ENCODE data around the gene STXBP6. TPM values are rescaled to one million over a fixed set of nuclear protein-coding genes. Genes with fewer than 3 reads are reported as not detected.

Gene STXBP6
- total and polyA plus RNA-seq, 2 of the 13 experiments (the other 11 are each of a cell fraction or from before 2014, with no cell fraction given): 35.3 to 42.8 TPM

DNA sequence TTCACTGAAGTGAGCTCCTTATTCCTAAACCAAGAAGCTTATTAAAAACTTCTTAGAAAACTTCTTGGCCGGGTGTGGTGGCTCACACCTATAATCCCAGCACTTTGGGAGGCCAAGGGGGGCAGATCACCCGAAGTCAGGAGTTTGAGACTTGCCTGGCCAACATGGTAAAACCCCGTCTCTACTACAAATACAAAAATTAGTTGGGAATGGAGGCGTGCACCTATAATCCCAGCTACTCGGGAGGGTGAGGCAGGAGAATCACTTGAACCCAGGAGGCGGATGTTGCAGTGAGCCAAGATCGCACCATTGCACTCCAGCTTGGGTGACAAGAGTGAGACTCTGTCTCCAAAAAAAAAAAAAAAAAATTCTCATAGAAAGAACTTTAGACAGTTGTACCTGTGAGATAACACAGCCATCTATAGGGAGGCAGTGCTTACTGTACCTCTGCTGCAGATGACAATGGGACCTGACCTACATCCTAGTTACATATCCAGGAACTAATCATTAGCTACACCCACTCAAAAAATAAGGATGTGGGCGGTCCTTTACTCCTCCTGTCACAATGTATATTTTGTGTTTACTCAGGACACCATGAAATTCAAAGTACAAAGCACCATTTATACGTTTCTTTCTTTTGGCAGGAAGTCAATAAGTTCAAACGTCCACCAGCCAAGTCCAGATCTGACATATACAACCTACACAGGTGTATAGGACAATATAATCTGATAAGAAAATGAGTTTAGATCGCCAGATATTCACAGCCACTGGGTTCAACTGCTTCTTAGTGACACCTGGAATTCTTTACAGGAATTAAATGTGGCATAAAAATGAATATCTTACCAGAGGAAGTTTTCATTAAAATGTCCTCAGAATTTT is 14.9 kb downstream of the STXBP6 start (continued):
- TF ChIP-seq ARNT (IDR thresholded peaks at IDR 0.05) (no peak), ZNF563 (CRISPR knock-in tag; IDR thresholded peaks at IDR 0.05) (no peak), MAF1 (CRISPR knock-in tag; IDR thresholded peaks at IDR 0.05; ENCODE audit: borderline replicate concordance) (no peak), SMYD3 (CRISPR knock-in tag; IDR thresholded peaks at IDR 0.05) (0 out of 2 replicates have a peak, but pooled peaks have one; percentile 48), HNRNPLL (IDR thresholded peaks at IDR 0.05; ENCODE audit: low read depth, low read length, poor library complexity, severe bottlenecking) (no peak), ZNF543 (CRISPR knock-in tag; IDR thresholded peaks at IDR 0.05) (no peak), MYC (CRISPR knock-in tag; IDR thresholded peaks at IDR 0.05; ENCODE audit: borderline replicate concordance) (no peak), NR2C2 (CRISPR knock-in tag; IDR thresholded peaks at IDR 0.05; ENCODE audit: borderline replicate concordance) (peak; percentile 37; the same call in 1 of the 2 replicates), ZFP62 (CRISPR knock-in tag; IDR thresholded peaks at IDR 0.05) (no peak), FOXJ3 (CRISPR knock-in tag; IDR thresholded peaks at IDR 0.05; ENCODE audit: borderline replicate concordance) (peak; percentile 50; the same call in 1 of the 2 replicates), SMARCE1 (IDR thresholded peaks at IDR 0.05; ENCODE audit: borderline replicate concordance) (no peak), FOXO4 (CRISPR knock-in tag; conservative IDR thresholded peaks at IDR 0.05) (no peak), ZNF430 (CRISPR knock-in tag; IDR thresholded peaks at IDR 0.05) (no peak), ZNF136 (CRISPR knock-in tag; IDR thresholded peaks at IDR 0.05; ENCODE audit: low read depth) (0 out of 2 replicates have a peak, but pooled peaks have one; percentile 11), IKZF4 (CRISPR knock-in tag; IDR thresholded peaks at IDR 0.05; ENCODE audit: borderline replicate concordance, low read depth, not compliant biosample characterization) (no peak), NPAS2 (CRISPR knock-in tag; IDR thresholded peaks at IDR 0.05; ENCODE audit: borderline replicate concordance) (no peak), CENPX (CRISPR knock-in tag; IDR thresholded peaks at IDR 0.05) (no peak), ZNF234 (CRISPR knock-in tag; conservative IDR thresholded peaks at IDR 0.05) (no peak), ZNF782 (CRISPR knock-in tag; IDR thresholded peaks at IDR 0.05; ENCODE audit: borderline replicate concordance) (no peak), FOSL1 (CRISPR knock-in tag; IDR thresholded peaks at IDR 0.05; ENCODE audit: borderline replicate concordance) (no peak), U2AF1 (optimal IDR thresholded peaks at IDR 0.05; ENCODE audit: low read depth, low read length) (no peak), SIN3A (IDR thresholded peaks at IDR 0.05; ENCODE audit: borderline replicate concordance, low read depth, low read length) (no peak), FIP1L1 (IDR thresholded peaks at IDR 0.05; ENCODE audit: borderline replicate concordance, insufficient read depth, low read depth, low read length) (no peak)
- TF ChIP-seq, protein P1, sequence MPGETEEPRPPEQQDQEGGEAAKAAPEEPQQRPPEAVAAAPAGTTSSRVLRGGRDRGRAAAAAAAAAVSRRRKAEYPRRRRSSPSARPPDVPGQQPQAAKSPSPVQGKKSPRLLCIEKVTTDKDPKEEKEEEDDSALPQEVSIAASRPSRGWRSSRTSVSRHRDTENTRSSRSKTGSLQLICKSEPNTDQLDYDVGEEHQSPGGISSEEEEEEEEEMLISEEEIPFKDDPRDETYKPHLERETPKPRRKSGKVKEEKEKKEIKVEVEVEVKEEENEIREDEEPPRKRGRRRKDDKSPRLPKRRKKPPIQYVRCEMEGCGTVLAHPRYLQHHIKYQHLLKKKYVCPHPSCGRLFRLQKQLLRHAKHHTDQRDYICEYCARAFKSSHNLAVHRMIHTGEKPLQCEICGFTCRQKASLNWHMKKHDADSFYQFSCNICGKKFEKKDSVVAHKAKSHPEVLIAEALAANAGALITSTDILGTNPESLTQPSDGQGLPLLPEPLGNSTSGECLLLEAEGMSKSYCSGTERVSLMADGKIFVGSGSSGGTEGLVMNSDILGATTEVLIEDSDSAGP (CRISPR knock-in tag; IDR thresholded peaks at IDR 0.05; ENCODE audit: borderline replicate concordance): no peak
- TF ChIP-seq, protein P2, sequence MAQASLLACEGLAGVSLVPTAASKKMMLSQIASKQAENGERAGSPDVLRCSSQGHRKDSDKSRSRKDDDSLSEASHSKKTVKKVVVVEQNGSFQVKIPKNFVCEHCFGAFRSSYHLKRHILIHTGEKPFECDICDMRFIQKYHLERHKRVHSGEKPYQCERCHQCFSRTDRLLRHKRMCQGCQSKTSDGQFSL (CRISPR knock-in tag; IDR thresholded peaks at IDR 0.05): no peak
- TF ChIP-seq, protein P3, sequence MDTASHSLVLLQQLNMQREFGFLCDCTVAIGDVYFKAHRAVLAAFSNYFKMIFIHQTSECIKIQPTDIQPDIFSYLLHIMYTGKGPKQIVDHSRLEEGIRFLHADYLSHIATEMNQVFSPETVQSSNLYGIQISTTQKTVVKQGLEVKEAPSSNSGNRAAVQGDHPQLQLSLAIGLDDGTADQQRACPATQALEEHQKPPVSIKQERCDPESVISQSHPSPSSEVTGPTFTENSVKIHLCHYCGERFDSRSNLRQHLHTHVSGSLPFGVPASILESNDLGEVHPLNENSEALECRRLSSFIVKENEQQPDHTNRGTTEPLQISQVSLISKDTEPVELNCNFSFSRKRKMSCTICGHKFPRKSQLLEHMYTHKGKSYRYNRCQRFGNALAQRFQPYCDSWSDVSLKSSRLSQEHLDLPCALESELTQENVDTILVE (CRISPR knock-in tag; IDR thresholded peaks at IDR 0.05): peak; percentile 17; the same call in 1 of the 2 replicates

All from HepG2 (cell line).